HEK293T (cell line): ENCODE results near the gene SNRNP70.

Experiments
- BHLHE40 ChIP-seq: fragments of 450-650 bp; IDR thresholded peaks from 2 replicates; pipeline ENCODE4 v1.6.1; 2016; ENCODE audit warnings: mild to moderate bottlenecking, moderate library complexity, borderline replicate concordance
- CTBP1 ChIP-seq: fragments of 450-650 bp; IDR thresholded peaks from 2 replicates; pipeline ENCODE4 v1.6.1; 2016; ENCODE audit warnings: borderline replicate concordance
- FOXK2 ChIP-seq: fragments of 450-650 bp; IDR thresholded peaks from 2 replicates; pipeline ENCODE4 v1.6.1; 2016; ENCODE audit warnings: mild to moderate bottlenecking
- HDGF ChIP-seq: fragments of 450-650 bp; IDR thresholded peaks from 2 replicates; pipeline ENCODE4 v1.6.1; 2017; ENCODE audit warnings: antibody characterized with exemption, borderline replicate concordance
- SP1 ChIP-seq: fragments of 450-650 bp; IDR thresholded peaks from 2 replicates; pipeline ENCODE4 v1.6.1; 2017
- SUZ12 ChIP-seq: fragments of 450-650 bp; IDR thresholded peaks from 2 replicates; pipeline ENCODE4 v1.6.1; 2016; ENCODE audit warnings: mild to moderate bottlenecking
- ZNF384 ChIP-seq: fragments of 450-650 bp; IDR thresholded peaks from 2 replicates; pipeline ENCODE4 v1.6.1; 2016

- TF ChIP-seq ZNF384 (no peak), FOXK2 (no peak), BHLHE40 (no peak), SUZ12 (no peak), HDGF (no peak), CTBP1 (no peak), SP1 (no peak)
These were observed 26.7 kb upstream of the SNRNP70 start for GRCh38 chr19:49058562-49058961.
